Pancreas (tissue), 10 donors: ENCODE results near the gene SPRR2E. TPM values are rescaled to one million over a fixed set of nuclear protein-coding genes. Genes with fewer than 3 reads are reported as not detected.
"Not testable (repeated sequence)": the region's sequence is repeated elsewhere in the genome, so short reads cannot be mapped to it uniquely, and the experiment has no call there.

ENCODE experiments used
- ATAC-seq, 4 donors: fragments of 200-7000 bp; cut with Tn5 transposase; one replicate each; pipeline versions ENCODE4 v1.8.0 to v1.9.1; 2020; ENCODE audit warnings: mild to moderate bottlenecking in 4 of 4, moderate library complexity in 4 of 4
- DNase-seq, 6 donors: peaks; one replicate each; pipeline ENCODE4 v3.0.0-alpha.2; 2020
- FAIRE-seq: peaks from 2 replicates; lab custom pipeline; 2012; peaks lifted over from hg19 to GRCh38; lab: Jason Lieb, UNC
- H3K27ac ChIP-seq, 4 donors: fragments of 200-600 bp; sonication (generic); 1 replicate in 3 of 4; 2 replicates in 1 of 4; pipeline versions ENCODE4 v1.5.0 to v1.8.0; 2020
- H3K27me3 ChIP-seq, 4 donors: fragments of 200-600 bp; one replicate each; pipeline ENCODE4 v1.8.0; 2021
- H3K36me3 ChIP-seq, 3 donors: fragments of 200-600 bp; sonication (generic) in 1 of 3; one replicate each; pipeline versions ENCODE4 v1.5.0 to v1.8.0; 2020 to 2021
- H3K4me1 ChIP-seq, 3 donors: fragments of 200-600 bp; one replicate each; pipeline ENCODE4 v1.8.0; 2021
- H3K4me3 ChIP-seq, 4 donors: fragments of 200-600 bp; sonication (generic) in 2 of 4; one replicate each; pipeline versions ENCODE4 v1.5.0 to v1.8.0; 2020 to 2021
- H3K9me3 ChIP-seq, 4 donors: fragments of 200-600 bp; one replicate each; pipeline ENCODE4 v1.8.0; 2021
- CTCF ChIP-seq, 4 donors: fragments of 200-600 bp; sonication (generic) in 3 of 4; IDR thresholded peaks; one replicate each; pipeline versions ENCODE4 v1.5.0 to v1.8.0; 2021; ENCODE audit warnings: antibody characterized with exemption in 4 of 4
- WGBS, 2 donors: extraction: QIAGEN DNeasy Blood & Tissue Kit; methylation state at CpG; one replicate each; pipeline ENCODE4 v1.1.7; 2013; 5-methylcytosine and 5-hydroxymethylcytosine counted together
- intact Hi-C, 3 donors: fragments of 100-400 bp; cut with DNase I; formaldehyde crosslinking; loops; one replicate each; pipeline versions ENCODE4 v1.11.1 to v1.14.2; 2022
- polyA plus RNA-seq, 2 donors: library from polyadenylated mRNA; stranded (reverse); fragments of 200-250 nt; gene quantifications; one replicate each; pipeline ENCODE4 v1.2.3, GENCODE V29; 2013
- total RNA-seq, 6 donors: library from RNA; stranded (reverse); fragmentation: NEBNext Ultra II Directional in 4 of 6; extraction: Animal tissue kit (Norgen Biotek cat#: 25700) in 4 of 6; gene quantifications; one replicate each; pipeline versions ENCODE4 v1.2.1 to v1.2.4, GENCODE V29; 2021 to 2023
- donor health status: healthy with polysubstance abuse.
- donor health status: DM: no; HTN: no; CAD: no; lungs with moderate emphysema.
- donor health status: DM: no; HTN: no; CAD: no.
- donor health status: control.
- donor health status: control.
- donor health status: Bipolar disorder and iron deficiency.
- donor health status: DM: yes; HTN: yes; CAD: no.
- donor health status: DM: no; HTN: no; CAD: no.
- donor health status: DM: no; HTN: no; CAD: no.
- donor health status: DM: yes; HTN: yes; CAD: no.

SPRR2E gene
- total and polyA plus RNA-seq, 8 donors, result 0.26 TPM; not detected in 7

DNA sequence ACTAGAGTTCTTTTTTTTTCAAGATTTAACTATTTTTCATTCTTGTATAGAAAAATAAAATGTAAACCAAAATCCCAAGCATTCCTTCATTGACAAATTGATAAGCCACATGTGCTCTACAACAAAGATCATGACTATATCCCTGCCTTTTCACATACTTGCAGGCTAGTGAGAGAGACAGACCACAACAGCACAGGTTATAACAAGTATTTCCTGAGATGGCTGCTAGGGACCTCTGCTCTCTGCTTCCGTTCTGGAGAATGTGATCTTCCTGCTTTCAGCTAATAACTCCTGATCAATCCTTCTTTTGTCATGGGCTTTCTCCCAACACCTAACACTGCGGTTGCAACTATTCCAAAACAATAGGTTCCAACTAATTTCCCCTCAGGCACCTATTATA, 33.0 kb upstream of the SPRR2E start:
- Histone ChIP-seq H3K36me3 (no peaks in the 10 kb centered on the region), H3K9me3 (no peaks in the 10 kb centered on the region), H3K4me1 (peaks cover 0 to 8% (median 0%) of the 10 kb centered on the region in 3 donors), H3K27ac (no peak overlapping the region), H3K27me3 (no peaks in the 10 kb centered on the region), H3K4me3 (no peak overlapping the region)
- intact Hi-C loops, result no loop called here
- FAIRE-seq (no peak), DNase-seq (no peak), ATAC-seq (no peak)
- WGBS, 2 donors, result 77 to 82% methylated on average over 2 of the region's 2 CpGs
- no peak for TF ChIP-seq CTCF (IDR thresholded peaks at IDR 0.05)

GRCh38 chr1:153125536-153125935, 31.2 kb upstream of the SPRR2E start:
- Histone ChIP-seq H3K27me3 (no peaks in the 10 kb centered on the region), H3K4me3 (no peak overlapping the region), H3K4me1 (peaks cover 0 to 10% (median 10%) of the 10 kb centered on the region in 3 donors), H3K36me3 (no peaks in the 10 kb centered on the region), H3K9me3 (no peaks in the 10 kb centered on the region), H3K27ac (no peak overlapping the region)
- ATAC-seq (no peak), DNase-seq (no peak), FAIRE-seq (no peak)
- no peak for TF ChIP-seq CTCF (IDR thresholded peaks at IDR 0.05)
- intact Hi-C loops, result no loop called here
- WGBS, 2 donors, result 95 to 96% methylated on average over 1 of the region's 1 CpG

- ATAC-seq, H3K9me3 ChIP-seq, DNase-seq, intact Hi-C loops, H3K36me3 ChIP-seq, FAIRE-seq, H3K27me3 ChIP-seq, H3K4me3 ChIP-seq: not testable (repeated sequence)
- Histone ChIP-seq H3K4me1 (peaks cover 5 to 21% (median 14%) of the 10 kb centered on the region in 3 donors), H3K27ac (peak overlapping the region; percentile 79 to 89 (median 88))
- WGBS, 2 donors, result 77 to 84% methylated on average over 8 of the region's 8 CpGs
Measured at GRCh38 chr1:153123793-153124192, 29.5 kb upstream of the SPRR2E start.

DNA sequence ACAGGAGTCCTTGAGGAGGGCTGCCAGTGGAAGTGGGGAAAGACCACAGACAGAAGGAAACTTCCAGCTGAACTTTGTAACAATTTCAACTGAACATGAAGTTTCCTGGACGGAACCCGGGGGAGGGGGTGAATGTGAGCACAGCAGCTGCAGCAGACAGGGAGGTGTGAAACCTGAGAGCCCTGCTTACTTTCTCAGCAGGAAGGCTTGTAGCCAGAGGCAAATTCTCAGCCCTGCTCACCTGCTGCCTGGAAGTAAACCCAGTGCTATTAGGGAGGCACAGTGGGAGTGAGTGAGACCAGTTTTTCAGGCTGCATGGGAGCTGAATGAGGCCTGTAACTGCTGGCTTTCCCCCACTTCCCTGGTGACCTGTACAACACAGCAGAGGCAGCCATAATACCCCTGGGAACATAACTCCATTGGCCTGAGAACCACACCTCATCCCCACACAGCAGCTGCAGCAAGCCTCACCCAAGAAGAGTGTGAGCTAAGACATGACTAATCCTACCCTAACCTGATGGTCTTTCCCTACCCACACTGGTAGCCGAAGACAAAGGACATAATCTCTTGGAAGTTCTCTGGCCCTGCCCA, 28.6 kb upstream of the SPRR2E start:
- 9 to 10% methylated on average over 3 of the region's 3 CpGs for WGBS, 2 donors
- ATAC-seq, result peak; percentile 94 to 97 (median 96)
- no peak for FAIRE-seq
- TF ChIP-seq CTCF (IDR thresholded peaks at IDR 0.05), result no peak
- intact Hi-C loops, result no loop called here
- peak overlapping the region; percentile 79 to 89 (median 88) for H3K27ac ChIP-seq
- peak; percentile 71 to 95 (median 86) for DNase-seq
- H3K9me3 ChIP-seq, result no peaks in the 10 kb centered on the region
- no peaks in the 10 kb centered on the region for H3K27me3 ChIP-seq
- H3K4me1 ChIP-seq, result peaks cover 8 to 22% (median 14%) of the 10 kb centered on the region in 3 donors
- no peak overlapping the region for H3K4me3 ChIP-seq
- no peaks in the 10 kb centered on the region for H3K36me3 ChIP-seq

DNA sequence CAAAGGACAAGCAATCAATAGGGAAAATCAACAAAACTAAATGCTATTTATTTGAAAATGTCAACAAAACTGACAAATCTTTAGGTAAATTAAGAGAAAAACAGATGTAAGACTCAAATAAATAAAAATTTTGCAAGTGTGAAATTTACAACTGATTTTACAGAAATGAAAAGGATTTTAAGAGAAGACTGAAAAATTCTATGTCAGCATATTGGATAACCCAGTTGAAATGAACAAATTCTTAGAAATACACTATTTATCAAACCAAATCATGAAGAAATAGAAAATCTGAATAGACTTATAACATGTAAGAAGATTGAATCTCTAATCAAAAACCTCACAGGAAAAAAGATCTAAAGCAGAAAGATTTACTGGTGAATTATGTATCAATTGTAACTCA, 26.6 kb upstream of the SPRR2E start:
- Histone ChIP-seq H3K4me3 (no peak overlapping the region), H3K36me3 (no peaks in the 10 kb centered on the region), H3K27ac (no peak overlapping the region), H3K9me3 (no peaks in the 10 kb centered on the region), H3K4me1 (peaks cover 8 to 22% (median 14%) of the 10 kb centered on the region in 3 donors), H3K27me3 (no peaks in the 10 kb centered on the region)
- ATAC-seq, result no peak
- no peak for FAIRE-seq
- DNase-seq, result no peak
- no peak for TF ChIP-seq CTCF (IDR thresholded peaks at IDR 0.05)
- intact Hi-C loops, result no loop called here
